ENCODE results near the gene PTCSC3.

DNA sequence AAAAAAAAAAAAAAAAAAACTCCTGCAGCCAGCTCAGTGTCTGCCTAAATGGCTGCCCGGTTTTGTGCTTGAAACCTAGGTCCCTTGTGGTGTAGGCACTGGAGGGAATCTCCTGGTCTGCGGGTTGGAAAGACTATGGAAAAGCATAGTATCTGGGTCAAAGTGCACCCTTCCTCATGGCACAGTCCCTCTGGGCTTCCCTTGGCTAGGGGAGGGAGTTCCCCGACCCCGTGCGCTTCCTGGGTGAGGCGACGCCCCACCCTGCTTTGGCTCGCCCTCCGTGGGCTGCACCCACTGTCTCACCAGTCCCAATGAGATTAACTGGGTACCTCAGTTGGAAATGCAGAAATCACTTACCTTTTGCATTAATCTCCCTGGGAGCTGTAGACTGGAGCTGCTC is 14.3 kb downstream of the PTCSC3 start:
- no peak for TF ChIP-seq POLR2AphosphoS5 (IDR thresholded peaks at IDR 0.05; ENCODE audit: low read depth)
- no peak for TF ChIP-seq EZH2phosphoT487 (IDR thresholded peaks at IDR 0.05; ENCODE audit: unreplicated experiment)
- TF ChIP-seq, protein P1, sequence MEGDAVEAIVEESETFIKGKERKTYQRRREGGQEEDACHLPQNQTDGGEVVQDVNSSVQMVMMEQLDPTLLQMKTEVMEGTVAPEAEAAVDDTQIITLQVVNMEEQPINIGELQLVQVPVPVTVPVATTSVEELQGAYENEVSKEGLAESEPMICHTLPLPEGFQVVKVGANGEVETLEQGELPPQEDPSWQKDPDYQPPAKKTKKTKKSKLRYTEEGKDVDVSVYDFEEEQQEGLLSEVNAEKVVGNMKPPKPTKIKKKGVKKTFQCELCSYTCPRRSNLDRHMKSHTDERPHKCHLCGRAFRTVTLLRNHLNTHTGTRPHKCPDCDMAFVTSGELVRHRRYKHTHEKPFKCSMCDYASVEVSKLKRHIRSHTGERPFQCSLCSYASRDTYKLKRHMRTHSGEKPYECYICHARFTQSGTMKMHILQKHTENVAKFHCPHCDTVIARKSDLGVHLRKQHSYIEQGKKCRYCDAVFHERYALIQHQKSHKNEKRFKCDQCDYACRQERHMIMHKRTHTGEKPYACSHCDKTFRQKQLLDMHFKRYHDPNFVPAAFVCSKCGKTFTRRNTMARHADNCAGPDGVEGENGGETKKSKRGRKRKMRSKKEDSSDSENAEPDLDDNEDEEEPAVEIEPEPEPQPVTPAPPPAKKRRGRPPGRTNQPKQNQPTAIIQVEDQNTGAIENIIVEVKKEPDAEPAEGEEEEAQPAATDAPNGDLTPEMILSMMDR (conservative IDR thresholded peaks at IDR 0.05; ENCODE audit: low read depth in 2 of 2): no peak
- no peak for TF ChIP-seq EZH2 (IDR thresholded peaks at IDR 0.05; ENCODE audit: low read depth, unreplicated experiment)
- no peak for TF ChIP-seq CREB1 (CRISPR knock-in tag; IDR thresholded peaks at IDR 0.05; ENCODE audit: low read depth)
- TF ChIP-seq ZNF114 (CRISPR knock-in tag; IDR thresholded peaks at IDR 0.05): no peak
- TF ChIP-seq, protein P2, sequence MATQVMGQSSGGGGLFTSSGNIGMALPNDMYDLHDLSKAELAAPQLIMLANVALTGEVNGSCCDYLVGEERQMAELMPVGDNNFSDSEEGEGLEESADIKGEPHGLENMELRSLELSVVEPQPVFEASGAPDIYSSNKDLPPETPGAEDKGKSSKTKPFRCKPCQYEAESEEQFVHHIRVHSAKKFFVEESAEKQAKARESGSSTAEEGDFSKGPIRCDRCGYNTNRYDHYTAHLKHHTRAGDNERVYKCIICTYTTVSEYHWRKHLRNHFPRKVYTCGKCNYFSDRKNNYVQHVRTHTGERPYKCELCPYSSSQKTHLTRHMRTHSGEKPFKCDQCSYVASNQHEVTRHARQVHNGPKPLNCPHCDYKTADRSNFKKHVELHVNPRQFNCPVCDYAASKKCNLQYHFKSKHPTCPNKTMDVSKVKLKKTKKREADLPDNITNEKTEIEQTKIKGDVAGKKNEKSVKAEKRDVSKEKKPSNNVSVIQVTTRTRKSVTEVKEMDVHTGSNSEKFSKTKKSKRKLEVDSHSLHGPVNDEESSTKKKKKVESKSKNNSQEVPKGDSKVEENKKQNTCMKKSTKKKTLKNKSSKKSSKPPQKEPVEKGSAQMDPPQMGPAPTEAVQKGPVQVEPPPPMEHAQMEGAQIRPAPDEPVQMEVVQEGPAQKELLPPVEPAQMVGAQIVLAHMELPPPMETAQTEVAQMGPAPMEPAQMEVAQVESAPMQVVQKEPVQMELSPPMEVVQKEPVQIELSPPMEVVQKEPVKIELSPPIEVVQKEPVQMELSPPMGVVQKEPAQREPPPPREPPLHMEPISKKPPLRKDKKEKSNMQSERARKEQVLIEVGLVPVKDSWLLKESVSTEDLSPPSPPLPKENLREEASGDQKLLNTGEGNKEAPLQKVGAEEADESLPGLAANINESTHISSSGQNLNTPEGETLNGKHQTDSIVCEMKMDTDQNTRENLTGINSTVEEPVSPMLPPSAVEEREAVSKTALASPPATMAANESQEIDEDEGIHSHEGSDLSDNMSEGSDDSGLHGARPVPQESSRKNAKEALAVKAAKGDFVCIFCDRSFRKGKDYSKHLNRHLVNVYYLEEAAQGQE (IDR thresholded peaks at IDR 0.05; ENCODE audit: unreplicated experiment): no peak
- no peak for TF ChIP-seq JUNB (IDR thresholded peaks at IDR 0.05; ENCODE audit: unreplicated experiment)
- TF ChIP-seq, protein P3, sequence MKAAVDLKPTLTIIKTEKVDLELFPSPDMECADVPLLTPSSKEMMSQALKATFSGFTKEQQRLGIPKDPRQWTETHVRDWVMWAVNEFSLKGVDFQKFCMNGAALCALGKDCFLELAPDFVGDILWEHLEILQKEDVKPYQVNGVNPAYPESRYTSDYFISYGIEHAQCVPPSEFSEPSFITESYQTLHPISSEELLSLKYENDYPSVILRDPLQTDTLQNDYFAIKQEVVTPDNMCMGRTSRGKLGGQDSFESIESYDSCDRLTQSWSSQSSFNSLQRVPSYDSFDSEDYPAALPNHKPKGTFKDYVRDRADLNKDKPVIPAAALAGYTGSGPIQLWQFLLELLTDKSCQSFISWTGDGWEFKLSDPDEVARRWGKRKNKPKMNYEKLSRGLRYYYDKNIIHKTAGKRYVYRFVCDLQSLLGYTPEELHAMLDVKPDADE (IDR thresholded peaks at IDR 0.05): no peak
- TF ChIP-seq STAT1 (IDR thresholded peaks at IDR 0.05; ENCODE audit: unreplicated experiment): no peak
- no peak for TF ChIP-seq ZNF331 (CRISPR knock-in tag; IDR thresholded peaks at IDR 0.05; ENCODE audit: low read depth)
- no peak for TF ChIP-seq NANOG (IDR thresholded peaks at IDR 0.05; ENCODE audit: borderline replicate concordance)
